KMS-11 (cell line): Measurements from ENCODE around the gene SLITRK2.

ENCODE experiments used
- H2AFZ ChIP-seq: fragments of 200-600 bp; sonication (generic); 2 replicates; pipeline ENCODE4 v1.6.1; 2016; ENCODE audit warnings: antibody characterized with exemption, mixed run types, low read depth
- H3K27ac ChIP-seq: fragments of 200-600 bp; sonication (generic); 2 replicates; pipeline ENCODE4 v1.6.1; 2016; ENCODE audit warnings: mild to moderate bottlenecking, mixed run types
- H3K27me3 ChIP-seq: fragments of 200-600 bp; sonication (generic); 2 replicates; pipeline ENCODE4 v1.6.1; 2017; ENCODE audit warnings: mild to moderate bottlenecking, low read depth, mixed run types, moderate library complexity; ENCODE audit not compliant: insufficient read depth
- H3K36me3 ChIP-seq: fragments of 200-600 bp; sonication (generic); 2 replicates; pipeline ENCODE4 v1.6.1; 2017; ENCODE audit warnings: mild to moderate bottlenecking, mixed run types; ENCODE audit not compliant: insufficient read depth
- H3K4me1 ChIP-seq: fragments of 200-600 bp; sonication (generic); 2 replicates; pipeline ENCODE4 v1.6.1; 2016; ENCODE audit warnings: mild to moderate bottlenecking, low read depth, mixed run types; ENCODE audit not compliant: poor library complexity, severe bottlenecking
- H3K4me2 ChIP-seq: fragments of 200-600 bp; sonication (generic); 2 replicates; pipeline ENCODE4 v1.7.0; 2016; ENCODE audit warnings: mild to moderate bottlenecking, mixed run types
- H3K4me3 ChIP-seq: fragments of 200-600 bp; sonication (generic); IDR thresholded peaks from 2 replicates; pipeline ENCODE4 v1.6.1; 2017; ENCODE audit warnings: low read depth, low read length, mixed read lengths; ENCODE audit not compliant: insufficient read depth
- H3K79me2 ChIP-seq: fragments of 200-600 bp; sonication (generic); 2 replicates; pipeline ENCODE4 v1.6.1; 2016; ENCODE audit warnings: low read depth, mixed run types; ENCODE audit not compliant: insufficient read depth
- H3K9ac ChIP-seq: fragments of 200-600 bp; sonication (generic); 2 replicates; pipeline ENCODE4 v1.6.1; 2016; ENCODE audit warnings: mild to moderate bottlenecking, mixed run types
- H4K20me1 ChIP-seq: fragments of 200-600 bp; sonication (generic); 2 replicates; pipeline ENCODE4 v1.6.1; 2016; ENCODE audit warnings: mild to moderate bottlenecking, mixed run types; ENCODE audit not compliant: insufficient read depth
- TF ChIP-seq, protein P1 (sequence below): fragments of 200-600 bp; sonication (generic); conservative IDR thresholded peaks from 2 replicates; pipeline ENCODE4 v1.6.1; 2017; ENCODE audit warnings: low read depth, mild to moderate bottlenecking, antibody characterized with exemption, low read length, moderate library complexity, mixed read lengths

SLITRK2 gene

DNA sequence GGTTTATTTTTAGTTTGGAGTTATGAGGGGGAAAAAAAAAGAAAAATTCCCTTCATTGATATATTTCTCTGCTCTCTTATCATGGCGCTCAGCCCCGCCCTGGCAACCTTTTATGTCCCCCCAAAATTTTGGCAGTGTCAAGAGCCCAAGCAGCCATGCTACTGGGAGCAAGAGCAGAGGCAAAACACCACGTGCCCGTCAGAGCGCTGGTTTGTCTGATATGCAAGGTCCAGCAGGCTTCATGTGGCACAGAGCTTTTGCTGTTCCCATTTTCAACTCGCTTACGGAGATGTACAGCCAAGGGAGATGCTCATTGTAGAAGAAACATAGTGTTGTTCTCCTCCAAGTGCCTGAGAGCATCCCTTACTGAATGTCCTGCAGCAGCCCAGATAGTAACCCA lies 27.3 kb downstream of the SLITRK2 start:
- Histone ChIP-seq H3K4me2 (no peak overlapping the region), H4K20me1 (no peaks in the 10 kb centered on the region), H3K9ac (no peak overlapping the region), H3K79me2 (no peaks in the 10 kb centered on the region), H3K27ac (no peak overlapping the region), H2AFZ (no peak overlapping the region), H3K4me3 (no peak overlapping the region), H3K4me1 (no peaks in the 10 kb centered on the region), H3K36me3 (no peaks in the 10 kb centered on the region), H3K27me3 (no peaks in the 10 kb centered on the region)
- TF ChIP-seq, protein P1, sequence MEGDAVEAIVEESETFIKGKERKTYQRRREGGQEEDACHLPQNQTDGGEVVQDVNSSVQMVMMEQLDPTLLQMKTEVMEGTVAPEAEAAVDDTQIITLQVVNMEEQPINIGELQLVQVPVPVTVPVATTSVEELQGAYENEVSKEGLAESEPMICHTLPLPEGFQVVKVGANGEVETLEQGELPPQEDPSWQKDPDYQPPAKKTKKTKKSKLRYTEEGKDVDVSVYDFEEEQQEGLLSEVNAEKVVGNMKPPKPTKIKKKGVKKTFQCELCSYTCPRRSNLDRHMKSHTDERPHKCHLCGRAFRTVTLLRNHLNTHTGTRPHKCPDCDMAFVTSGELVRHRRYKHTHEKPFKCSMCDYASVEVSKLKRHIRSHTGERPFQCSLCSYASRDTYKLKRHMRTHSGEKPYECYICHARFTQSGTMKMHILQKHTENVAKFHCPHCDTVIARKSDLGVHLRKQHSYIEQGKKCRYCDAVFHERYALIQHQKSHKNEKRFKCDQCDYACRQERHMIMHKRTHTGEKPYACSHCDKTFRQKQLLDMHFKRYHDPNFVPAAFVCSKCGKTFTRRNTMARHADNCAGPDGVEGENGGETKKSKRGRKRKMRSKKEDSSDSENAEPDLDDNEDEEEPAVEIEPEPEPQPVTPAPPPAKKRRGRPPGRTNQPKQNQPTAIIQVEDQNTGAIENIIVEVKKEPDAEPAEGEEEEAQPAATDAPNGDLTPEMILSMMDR = no peak

DNA sequence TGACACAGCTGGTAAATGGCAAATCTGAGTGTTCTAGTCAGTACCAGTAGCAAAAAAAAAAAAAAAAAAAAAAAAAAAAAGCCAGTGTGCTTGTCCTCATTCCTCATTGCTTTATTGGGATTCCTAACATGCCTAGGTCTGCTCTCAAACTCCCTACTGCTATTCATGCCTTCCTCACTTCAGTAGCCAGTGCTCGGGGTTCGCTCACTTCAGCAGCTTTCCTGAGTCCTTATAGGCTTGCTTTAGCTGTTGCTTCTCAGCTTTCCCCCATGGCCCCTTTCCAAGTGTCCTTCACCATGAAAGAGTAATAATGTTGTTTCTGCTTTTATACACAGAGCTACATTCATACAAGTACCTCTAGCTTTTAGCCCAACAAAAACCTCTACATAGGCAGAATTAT lies 30.8 kb downstream of the SLITRK2 start:
- Histone ChIP-seq H3K4me2 (no peak overlapping the region), H3K27ac (no peak overlapping the region), H3K4me1 (no peaks in the 10 kb centered on the region), H3K79me2 (no peaks in the 10 kb centered on the region), H2AFZ (no peak overlapping the region), H3K4me3 (no peak overlapping the region), H3K27me3 (no peaks in the 10 kb centered on the region), H3K36me3 (no peaks in the 10 kb centered on the region), H4K20me1 (no peaks in the 10 kb centered on the region), H3K9ac (no peak overlapping the region)
- TF ChIP-seq, protein P1 = no peak

DNA sequence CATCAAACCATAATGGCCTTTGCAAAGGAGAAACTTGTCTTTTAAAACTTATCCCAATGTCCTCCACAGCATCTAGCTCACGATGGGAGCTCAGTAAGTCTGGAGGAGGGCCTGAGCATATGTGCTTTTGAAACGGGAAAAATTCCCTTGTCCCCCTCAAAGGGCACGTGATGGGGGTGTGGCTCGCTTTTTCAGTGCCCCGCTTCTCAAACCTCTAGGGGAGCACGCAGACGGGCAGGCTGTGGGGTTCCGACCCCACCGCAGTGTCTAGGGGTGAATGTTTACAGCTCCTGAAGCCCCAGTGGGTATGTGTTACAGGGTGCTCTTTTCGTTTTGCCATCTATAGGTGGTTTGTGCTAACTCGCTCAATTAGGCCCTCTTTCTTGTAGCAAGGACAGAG lies 31.2 kb downstream of the SLITRK2 start:
- Histone ChIP-seq H3K36me3 (no peaks in the 10 kb centered on the region), H3K4me2 (no peak overlapping the region), H3K79me2 (no peaks in the 10 kb centered on the region), H3K9ac (no peak overlapping the region), H3K27ac (no peak overlapping the region), H3K27me3 (no peaks in the 10 kb centered on the region), H2AFZ (no peak overlapping the region), H3K4me3 (no peak overlapping the region), H4K20me1 (no peaks in the 10 kb centered on the region), H3K4me1 (no peaks in the 10 kb centered on the region)
- TF ChIP-seq, protein P1 = no peak

DNA sequence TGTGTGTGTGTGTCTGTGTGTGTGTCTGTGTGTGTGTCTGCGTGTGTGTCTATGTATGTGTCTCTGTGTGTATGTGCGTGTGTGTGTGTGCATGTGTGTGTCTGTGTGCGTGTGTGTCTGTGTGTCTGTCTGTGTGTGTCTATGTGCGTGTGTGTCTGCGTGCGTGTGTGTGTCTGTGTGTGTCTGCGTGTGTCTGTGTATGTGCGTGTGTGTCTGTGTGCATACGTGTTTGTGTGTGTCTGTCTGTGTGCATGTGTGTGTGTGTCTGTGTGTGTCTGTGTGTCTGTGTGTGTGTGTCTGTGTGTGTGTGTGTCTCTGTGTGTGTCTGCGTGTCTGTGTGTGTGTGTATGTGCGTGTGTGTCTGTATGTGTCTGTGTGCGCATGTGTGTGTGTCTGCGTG lies 35.6 kb downstream of the SLITRK2 start:
- no peaks in the 10 kb centered on the region for H3K36me3 ChIP-seq
- TF ChIP-seq, protein P1 = no peak
- H3K4me3 ChIP-seq = no peak overlapping the region
- H2AFZ ChIP-seq = no peak overlapping the region
- H3K27me3 ChIP-seq = no peaks in the 10 kb centered on the region
- H4K20me1 ChIP-seq = no peaks in the 10 kb centered on the region
- H3K27ac ChIP-seq = no peak overlapping the region
- no peak overlapping the region for H3K4me2 ChIP-seq
- H3K4me1 ChIP-seq = no peaks in the 10 kb centered on the region
- H3K9ac ChIP-seq = no peak overlapping the region
- H3K79me2 ChIP-seq = no peaks in the 10 kb centered on the region
